Measurements from ENCODE around the gene UGT3A1.

DNA sequence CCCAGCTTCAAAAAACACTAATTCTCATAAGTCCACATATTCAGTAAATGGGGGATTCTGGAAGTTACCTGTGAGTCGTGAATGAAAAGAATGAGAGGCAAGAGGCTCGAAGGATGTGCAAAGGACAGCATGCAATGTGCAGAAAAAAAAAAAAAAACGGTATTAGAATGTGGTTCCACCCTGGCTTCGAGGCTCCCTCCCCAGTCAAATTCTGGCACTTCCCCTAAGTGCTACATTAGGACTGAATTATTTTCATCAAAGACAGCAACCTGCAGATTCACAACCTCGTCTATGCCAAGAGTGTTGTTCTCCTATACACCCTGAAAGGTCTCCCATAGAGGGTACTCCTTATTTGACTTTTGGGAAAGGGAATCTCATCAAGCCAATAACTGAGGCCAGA lies 69.3 kb downstream of the UGT3A1 start:
- TF ChIP-seq EZH2 (IDR thresholded peaks at IDR 0.05; ENCODE audit: borderline replicate concordance, low read depth, low read length, poor library complexity, severe bottlenecking): no peak
- TF ChIP-seq, protein P1, sequence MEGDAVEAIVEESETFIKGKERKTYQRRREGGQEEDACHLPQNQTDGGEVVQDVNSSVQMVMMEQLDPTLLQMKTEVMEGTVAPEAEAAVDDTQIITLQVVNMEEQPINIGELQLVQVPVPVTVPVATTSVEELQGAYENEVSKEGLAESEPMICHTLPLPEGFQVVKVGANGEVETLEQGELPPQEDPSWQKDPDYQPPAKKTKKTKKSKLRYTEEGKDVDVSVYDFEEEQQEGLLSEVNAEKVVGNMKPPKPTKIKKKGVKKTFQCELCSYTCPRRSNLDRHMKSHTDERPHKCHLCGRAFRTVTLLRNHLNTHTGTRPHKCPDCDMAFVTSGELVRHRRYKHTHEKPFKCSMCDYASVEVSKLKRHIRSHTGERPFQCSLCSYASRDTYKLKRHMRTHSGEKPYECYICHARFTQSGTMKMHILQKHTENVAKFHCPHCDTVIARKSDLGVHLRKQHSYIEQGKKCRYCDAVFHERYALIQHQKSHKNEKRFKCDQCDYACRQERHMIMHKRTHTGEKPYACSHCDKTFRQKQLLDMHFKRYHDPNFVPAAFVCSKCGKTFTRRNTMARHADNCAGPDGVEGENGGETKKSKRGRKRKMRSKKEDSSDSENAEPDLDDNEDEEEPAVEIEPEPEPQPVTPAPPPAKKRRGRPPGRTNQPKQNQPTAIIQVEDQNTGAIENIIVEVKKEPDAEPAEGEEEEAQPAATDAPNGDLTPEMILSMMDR (conservative IDR thresholded peaks at IDR 0.05; ENCODE audit: low read depth, low read length): no peak

Measured in A673 (cell line).